HG02759 (cell line): ENCODE measurements around the gene MAML3.

Experiments used
- ATAC-seq: cut with Tn5 transposase; IDR thresholded peaks from one replicate; pipeline ENCODE4 v1.9.1; 2021; ENCODE audit warnings: mild to moderate bottlenecking, moderate library complexity; ENCODE audit not compliant: unreplicated experiment

The MAML3 gene

GRCh38 chr4:139823746-139824145, 330.2 kb downstream of the MAML3 start:
- no peak for ATAC-seq

- ATAC-seq, result no peak
These were observed 330.6 kb downstream of the MAML3 start for GRCh38 chr4:139823345-139823744.

GRCh38 chr4:139822391-139822790, 331.6 kb downstream of the MAML3 start:
- no peak for ATAC-seq

DNA sequence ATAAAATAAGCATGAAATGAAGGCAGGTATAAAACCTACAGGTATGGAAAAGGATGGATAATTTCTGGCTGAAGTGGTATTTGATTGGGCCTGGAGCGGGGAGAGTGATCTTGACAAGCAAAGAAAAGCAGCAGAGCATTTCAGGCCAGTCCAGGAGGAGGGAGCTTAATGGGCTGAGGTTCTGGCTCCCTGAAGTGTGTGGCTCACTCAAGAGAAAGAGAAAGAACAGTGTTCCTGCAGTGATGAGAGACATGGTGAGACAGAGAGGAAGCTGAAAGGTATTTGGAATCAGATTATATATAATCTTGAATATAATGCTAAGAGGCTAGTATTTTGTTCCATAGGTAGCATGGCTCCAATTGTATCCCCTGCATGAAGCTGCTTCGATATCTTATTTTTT, 334.9 kb downstream of the MAML3 start:
- ATAC-seq, result no peak

GRCh38 chr4:139817657-139818452, 336.1 kb downstream of the MAML3 start:
- ATAC-seq, result no peak

- no peak for ATAC-seq
These were observed 337.1 kb downstream of the MAML3 start for GRCh38 chr4:139816856-139817255.

GRCh38 chr4:139815778-139816601, 338.0 kb downstream of the MAML3 start:
- ATAC-seq, result no peak

GRCh38 chr4:139814323-139815015, 339.5 kb downstream of the MAML3 start:
- no peak for ATAC-seq

DNA sequence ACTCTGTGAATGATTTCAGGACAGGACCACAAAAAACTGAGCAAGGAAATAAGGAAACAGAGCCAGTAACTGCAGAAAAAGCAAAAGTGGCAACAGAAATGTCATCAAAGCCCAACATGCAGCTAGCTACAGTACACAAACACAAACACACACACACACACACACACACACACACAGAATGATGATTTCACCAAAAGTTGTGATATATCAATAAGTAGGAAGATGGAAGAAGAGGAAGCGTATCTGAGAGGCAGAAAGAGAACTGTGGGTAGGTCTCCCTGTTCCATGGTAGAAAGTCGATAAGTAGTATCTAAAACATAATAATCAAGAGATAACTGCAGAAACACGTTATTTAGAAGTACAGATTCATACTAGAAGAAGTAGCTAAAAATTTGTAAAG, 340.1 kb downstream of the MAML3 start:
- no peak for ATAC-seq

DNA sequence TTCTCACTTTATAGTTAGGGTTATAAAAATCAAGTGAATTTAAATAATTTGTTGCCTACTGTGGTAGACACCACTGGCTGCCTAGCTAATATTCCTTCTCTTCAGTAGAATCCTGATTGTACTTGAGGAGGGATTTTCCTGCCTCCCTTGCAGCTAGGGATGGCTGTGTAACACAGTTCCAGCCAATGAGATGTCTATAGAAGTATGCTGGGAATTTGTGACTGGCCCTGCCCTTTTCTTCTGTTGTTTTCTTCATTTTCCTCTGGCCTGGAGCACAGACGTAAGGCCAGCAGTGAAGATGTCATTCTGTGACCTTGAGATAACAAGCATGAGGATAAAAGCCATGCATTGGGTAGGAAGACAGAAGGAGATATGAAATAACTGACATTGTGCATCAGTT, 343.3 kb downstream of the MAML3 start:
- ATAC-seq, result no peak

DNA sequence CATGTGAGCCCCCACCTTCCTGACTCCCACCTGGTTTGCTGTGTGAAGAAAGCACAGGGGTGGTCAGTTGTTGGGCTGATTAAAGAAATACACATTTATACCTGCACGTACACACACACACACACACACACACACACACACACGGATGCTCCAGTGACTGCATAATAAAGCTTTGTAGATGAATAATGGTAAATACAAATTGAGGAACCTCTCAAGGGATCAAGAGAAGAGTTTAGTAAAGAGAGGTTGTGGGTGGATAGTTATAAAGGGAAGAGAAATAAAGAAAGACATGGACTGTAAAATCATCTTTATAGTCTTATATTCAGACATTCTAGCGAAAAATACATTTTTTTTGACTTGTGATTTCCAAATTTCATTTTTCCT, 344.2 kb downstream of the MAML3 start:
- ATAC-seq, result no peak

- ATAC-seq, result no peak
These were observed 344.9 kb downstream of the MAML3 start for GRCh38 chr4:139808808-139809756.

GRCh38 chr4:139808381-139808807, 345.6 kb downstream of the MAML3 start:
- ATAC-seq, result no peak

GRCh38 chr4:139807483-139807882, 346.5 kb downstream of the MAML3 start:
- ATAC-seq, result no peak

DNA sequence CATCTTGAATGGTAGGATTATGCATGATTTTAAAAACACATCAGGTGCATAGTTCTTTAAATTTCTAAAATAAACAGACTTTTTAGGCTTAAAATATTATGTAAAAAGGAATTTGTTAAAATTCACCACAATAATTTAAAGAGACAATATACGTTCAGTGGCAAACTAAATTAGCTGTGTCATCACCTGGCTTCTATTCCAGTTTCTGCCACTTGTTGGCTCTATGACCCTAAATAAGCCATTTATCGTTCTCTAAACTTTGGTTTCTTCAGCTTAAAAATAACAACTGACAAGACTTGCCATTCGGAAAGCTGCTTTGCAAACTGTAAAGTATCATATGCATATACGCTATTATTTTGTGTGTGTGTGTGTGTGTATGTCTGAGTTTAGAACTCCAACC, 347.1 kb downstream of the MAML3 start:
- ATAC-seq, result no peak

GRCh38 chr4:139802931-139803330, 351.1 kb downstream of the MAML3 start:
- no peak for ATAC-seq

DNA sequence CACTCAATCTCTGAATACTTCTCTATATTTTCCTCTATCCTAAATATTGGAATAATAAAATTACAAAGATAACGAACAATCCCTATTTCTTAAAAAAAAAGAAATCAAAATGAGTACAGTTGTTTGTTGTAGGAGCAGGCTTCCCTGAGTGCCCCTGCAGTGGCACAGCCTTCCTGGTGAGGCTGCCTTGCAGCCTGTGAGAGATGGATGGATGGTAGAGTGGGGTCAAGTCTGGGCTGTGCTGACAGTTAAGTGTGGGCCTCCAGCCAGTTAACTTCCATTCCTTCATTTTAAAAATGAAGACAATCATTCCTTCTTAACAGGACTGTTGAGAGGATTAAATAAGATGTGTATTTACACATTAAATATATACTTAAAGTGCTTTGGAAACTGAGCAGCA, 351.5 kb downstream of the MAML3 start:
- ATAC-seq, result no peak

GRCh38 chr4:139801895-139802294, 352.1 kb downstream of the MAML3 start:
- ATAC-seq, result no peak

- ATAC-seq, result no peak
These were observed 353.9 kb downstream of the MAML3 start for GRCh38 chr4:139800082-139800481.

DNA sequence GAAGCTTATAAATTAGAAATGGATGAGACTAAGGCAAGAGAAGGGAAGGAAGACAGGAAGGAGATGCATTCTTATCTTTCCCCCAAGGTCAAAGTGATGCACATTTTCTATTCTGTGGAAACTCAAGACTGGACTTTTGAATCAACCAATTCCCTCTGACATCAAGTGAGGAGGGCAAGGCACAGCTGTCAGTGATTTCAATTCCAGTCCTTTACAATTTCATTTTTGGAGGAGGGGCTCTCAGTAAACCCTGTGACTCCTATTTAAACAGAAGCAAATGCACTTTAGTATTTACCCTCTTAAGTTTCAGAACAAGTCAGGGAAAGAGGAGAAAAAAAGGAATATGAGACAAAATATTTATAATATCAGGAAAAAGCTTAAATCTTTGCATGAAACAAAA, 354.4 kb downstream of the MAML3 start:
- ATAC-seq, result no peak
